Liver (tissue), 9 donors: Measurements from ENCODE around the gene ADORA2A. TPM values are rescaled to one million over a fixed set of nuclear protein-coding genes. Genes with fewer than 3 reads are reported as not detected.

Experiments used
- DNase-seq: peaks from one replicate; pipeline ENCODE4 v3.0.0-alpha.2; 2017; ENCODE audit warnings: low spot score
- H3K27ac ChIP-seq, 2 donors: one replicate each; pipeline ENCODE4 v1.7.0; 2013; ENCODE audit warnings: inconsistent platforms in 2 of 2, low read length in 2 of 2, control low read depth in 1 of 2, low read depth in 1 of 2, mild to moderate bottlenecking in 1 of 2
- H3K27me3 ChIP-seq, 4 donors: one replicate each; pipeline versions ENCODE4 v1.6.1 to v1.7.0; 2013; ENCODE audit warnings: low read length in 3 of 4, inconsistent platforms in 1 of 4, mild to moderate bottlenecking in 1 of 4, moderate library complexity in 1 of 4; ENCODE audit not compliant: control insufficient read depth in 4 of 4, insufficient read depth in 4 of 4
- H3K36me3 ChIP-seq, 4 donors: one replicate each; pipeline versions ENCODE4 v1.6.1 to v1.7.0; 2013; ENCODE audit warnings: low read length in 3 of 4, mild to moderate bottlenecking in 3 of 4, low read depth in 1 of 4, moderate library complexity in 1 of 4; ENCODE audit not compliant: control insufficient read depth in 4 of 4, insufficient read depth in 3 of 4
- H3K4me1 ChIP-seq, 4 donors: one replicate each; pipeline versions ENCODE4 v1.6.1 to v1.7.0; 2013; ENCODE audit warnings: low read length in 3 of 4, mild to moderate bottlenecking in 3 of 4, moderate library complexity in 1 of 4; ENCODE audit not compliant: control insufficient read depth in 4 of 4, insufficient read depth in 4 of 4
- H3K4me3 ChIP-seq, 3 donors: one replicate each; pipeline versions ENCODE4 v1.6.1 to v1.7.0; 2013; ENCODE audit warnings: low read length in 3 of 3, control low read depth in 1 of 3, low read depth in 1 of 3, mild to moderate bottlenecking in 1 of 3
- H3K9ac ChIP-seq, 2 donors: one replicate each; pipeline ENCODE4 v1.7.0; 2013; ENCODE audit warnings: low read length in 2 of 2, mild to moderate bottlenecking in 2 of 2, moderate library complexity in 2 of 2, control low read depth in 1 of 2, low read depth in 1 of 2
- H3K9me3 ChIP-seq, 4 donors: one replicate each; pipeline versions ENCODE4 v1.6.1 to v1.7.0; 2013; ENCODE audit warnings: low read length in 3 of 4; ENCODE audit not compliant: control insufficient read depth in 4 of 4
- ATF3 ChIP-seq: IDR thresholded peaks from 2 replicates; pipeline ENCODE4 v1.6.1; 2016; ENCODE audit warnings: antibody characterized with exemption
- CTCF ChIP-seq: fragments of 150-350 bp; IDR thresholded peaks from 2 replicates; pipeline ENCODE4 v1.5.1; 2017; ENCODE audit warnings: improper control_type of control experiment, low read depth, low read length; ENCODE audit not compliant: missing input control
- FOXA2 ChIP-seq: IDR thresholded peaks from 2 replicates; pipeline ENCODE4 v1.6.1; 2016; ENCODE audit warnings: antibody characterized with exemption
- HNF4A ChIP-seq, 2 donors: conservative IDR thresholded peaks; 2 replicates each; pipeline ENCODE4 v1.6.1; 2016; ENCODE audit warnings: antibody characterized with exemption in 2 of 2, mild to moderate bottlenecking in 2 of 2
- HNF4G ChIP-seq: IDR thresholded peaks from 2 replicates; pipeline ENCODE4 v1.6.1; 2016; ENCODE audit warnings: antibody characterized with exemption
- NR2F2 ChIP-seq: IDR thresholded peaks from 2 replicates; pipeline ENCODE4 v1.6.1; 2016; ENCODE audit warnings: antibody characterized with exemption
- RAD21 ChIP-seq, 2 donors: IDR thresholded peaks; 2 replicates each; pipeline ENCODE4 v1.6.1; 2016; ENCODE audit warnings: antibody characterized with exemption in 2 of 2, mild to moderate bottlenecking in 2 of 2
- REST ChIP-seq: IDR thresholded peaks from 2 replicates; pipeline ENCODE4 v1.6.1; 2016; ENCODE audit warnings: antibody characterized with exemption, mild to moderate bottlenecking
- RXRA ChIP-seq, 2 donors: IDR thresholded peaks; 2 replicates each; pipeline ENCODE4 v1.6.1; 2017 to 2018; ENCODE audit warnings: antibody characterized with exemption in 2 of 2, mild to moderate bottlenecking in 1 of 2
- YY1 ChIP-seq: IDR thresholded peaks from 2 replicates; pipeline ENCODE4 v1.6.1; 2016; ENCODE audit warnings: antibody characterized with exemption, mild to moderate bottlenecking
- ZBTB33 ChIP-seq: IDR thresholded peaks from 2 replicates; pipeline ENCODE4 v1.6.1; 2016; ENCODE audit warnings: antibody characterized with exemption
- whole genome bisulfite sequencing: extraction: QIAGEN DNeasy Blood & Tissue Kit; methylation state at CpG from one replicate; pipeline ENCODE4 v1.1.7; 2013; 5-methylcytosine and 5-hydroxymethylcytosine counted together
- polyA plus RNA-seq, 2 donors: library from polyadenylated mRNA; stranded (reverse) in 1 of 2; unstranded in 1 of 2; fragments of 200-250 nt in 1 of 2; fragments of >200 nt in 1 of 2; fragmentation: Nextera tagmentation in 1 of 2; extraction: Ambion mirVana in 1 of 2; gene quantifications; one replicate each; pipeline versions ENCODE4 v1.2.1 to v1.2.3, GENCODE V29; 2013 to 2015
- total RNA-seq, 2 donors: library from RNA; depleted of rRNA; stranded (reverse); fragments of >200 nt; gene quantifications; one replicate each; pipeline ENCODE4 v1.2.3, GENCODE V29; 2014
- donor health status: healthy.
- donor health status: healthy.
- donor health status: healthy.
- donor health status: healthy.
- donor health status: healthy.

The ADORA2A gene
- total and polyA plus RNA-seq, 4 donors, result 3.4 to 5.4 (median 3.9) TPM

GRCh38 chr22:24383061-24383460 is 44.3 kb upstream of the ADORA2A start (continued):
- no peak for TF ChIP-seq ZBTB33
- no peak for TF ChIP-seq HNF4A (conservative IDR thresholded peaks at IDR 0.05)
- no peak for TF ChIP-seq RAD21 (IDR thresholded peaks at IDR 0.05)
- no peak for TF ChIP-seq HNF4G

- TF ChIP-seq CTCF (no peak), ZBTB33 (no peak), RXRA (IDR thresholded peaks at IDR 0.05) (no peak), NR2F2 (no peak), FOXA2 (no peak), ATF3 (no peak), HNF4G (no peak), YY1 (no peak), REST (no peak)
- Histone ChIP-seq H3K9ac (no peak overlapping the region), H3K36me3 (peaks cover 0 to 15% (median 5%) of the 10 kb centered on the region in 4 donors), H3K9me3 (no peaks in the 10 kb centered on the region), H3K27ac (no peak overlapping the region), H3K4me3 (no peak overlapping the region), H3K27me3 (no peaks in the 10 kb centered on the region), H3K4me1 (no peaks in the 10 kb centered on the region)
- DNase-seq, result no peak
- WGBS, result 86% methylated on average over 1 of the region's 1 CpG
Measured at GRCh38 chr22:24384131-24384530, 43.3 kb upstream of the ADORA2A start.
